OCI-LY7 (cell line): ENCODE data around the gene ST6GALNAC5. TPM values are rescaled to one million over a fixed set of nuclear protein-coding genes. Genes with fewer than 3 reads are reported as not detected.

Experiments
- BruUV-seq: library from RNA; stranded (reverse); fragments of 400-500 nt; replicated peaks from 2 replicates; lab custom pipeline; 2021; lab: Mats Ljungman, UMichigan
- CTCF ChIA-PET: fragments of 300-600 bp; sonication (Branson Sonifier 250); formaldehyde crosslinking; loops from one replicate; lab custom pipeline; 2022; ENCODE audit warnings: antibody characterized with exemption; ENCODE audit not compliant: unreplicated experiment; lab: Charles Lee
- POLR2A ChIA-PET: fragments of 300-600 bp; sonication (Branson Sonifier 250); formaldehyde crosslinking; loops from one replicate; lab custom pipeline; 2022; ENCODE audit warnings: antibody characterized with exemption; lab: Charles Lee
- DNase-seq: peaks from one replicate; pipeline ENCODE4 v3.0.0-alpha.2; 2015; ENCODE audit warnings: low spot score
- H2AFZ ChIP-seq: fragments of 200-600 bp; sonication (generic), shearing (Covaris generic); 2 replicates; pipeline ENCODE4 v1.6.1; 2014; ENCODE audit warnings: mild to moderate bottlenecking, antibody characterized with exemption, low read length, moderate library complexity
- H3K27ac ChIP-seq: fragments of 200-600 bp; sonication (generic); 2 replicates; pipeline ENCODE4 v1.5.1; 2014; ENCODE audit warnings: mixed run types, low read depth, mild to moderate bottlenecking, moderate library complexity, low read length, inconsistent platforms; ENCODE audit not compliant: poor library complexity, severe bottlenecking
- H3K36me3 ChIP-seq: fragments of 200-600 bp; sonication (generic); 2 replicates; pipeline ENCODE4 v1.6.1; 2014; ENCODE audit warnings: mild to moderate bottlenecking, antibody characterized with exemption, low read length, moderate library complexity, mixed read lengths; ENCODE audit not compliant: insufficient read depth
- H3K4me1 ChIP-seq: fragments of 200-600 bp; sonication (generic); 2 replicates; pipeline ENCODE4 v1.5.1; 2014; ENCODE audit warnings: mild to moderate bottlenecking, low read length; ENCODE audit not compliant: insufficient read depth, poor library complexity, severe bottlenecking
- H3K4me2 ChIP-seq: fragments of 200-600 bp; sonication (generic); 2 replicates; pipeline ENCODE4 v1.6.1; 2014; ENCODE audit warnings: mild to moderate bottlenecking, low read length
- H3K4me3 ChIP-seq: fragments of 200-600 bp; sonication (generic); 2 replicates; pipeline ENCODE4 v1.5.1; 2014; ENCODE audit warnings: mild to moderate bottlenecking, low read depth, low read length; ENCODE audit not compliant: poor library complexity, severe bottlenecking
- H3K79me2 ChIP-seq: fragments of 200-600 bp; sonication (generic); 2 replicates; pipeline ENCODE4 v1.6.1; 2016; ENCODE audit warnings: low read depth, mild to moderate bottlenecking, low read length, moderate library complexity, mixed read lengths; ENCODE audit not compliant: insufficient read depth
- H3K9me2 ChIP-seq: fragments of 200-600 bp; sonication (generic); 2 replicates; pipeline ENCODE4 v1.6.1; 2016; ENCODE audit warnings: mild to moderate bottlenecking, low read length, mixed read lengths; ENCODE audit not compliant: insufficient read depth
- H3K9me3 ChIP-seq: fragments of 200-600 bp; sonication (generic); 2 replicates; pipeline ENCODE4 v1.6.1; 2014; ENCODE audit warnings: mild to moderate bottlenecking, mixed run types, low read length, mixed read lengths
- H4K20me1 ChIP-seq: fragments of 200-600 bp; sonication (generic); 2 replicates; pipeline ENCODE4 v1.6.1; 2014; ENCODE audit warnings: mild to moderate bottlenecking, antibody characterized with exemption, low read length, moderate library complexity, mixed read lengths; ENCODE audit not compliant: insufficient read depth
- CTCF ChIP-seq: fragments of 200-600 bp; sonication (generic); conservative IDR thresholded peaks from 2 replicates; pipeline ENCODE4 v1.5.1; 2014; ENCODE audit warnings: mild to moderate bottlenecking, antibody characterized with exemption, low read length, moderate library complexity, mixed read lengths
- EZH2phosphoT487 ChIP-seq: fragments of 200-600 bp; sonication (generic); IDR thresholded peaks from 2 replicates; pipeline ENCODE4 v1.6.1; 2018; ENCODE audit warnings: low read depth, borderline replicate concordance, mild to moderate bottlenecking, mixed run types, antibody characterized with exemption, low read length, moderate library complexity, mixed read lengths
- intact Hi-C: fragments of 100-400 bp; cut with micrococcal nuclease; formaldehyde crosslinking; loops from one replicate; pipeline ENCODE4 v1.10.0; 2022; ENCODE audit not compliant: unreplicated experiment
- total RNA-seq, 2 experiments: library from RNA; depleted of rRNA in 1 of 2; stranded (reverse); fragments of >200 nt in 1 of 2; shearing (Covaris generic) in 1 of 2; gene quantifications; 2 replicates each; pipeline ENCODE4 v1.2.3, GENCODE V29; 2014 to 2022

ST6GALNAC5 gene
- total RNA-seq, 2 experiments from 2014 or later, result not detected

DNA sequence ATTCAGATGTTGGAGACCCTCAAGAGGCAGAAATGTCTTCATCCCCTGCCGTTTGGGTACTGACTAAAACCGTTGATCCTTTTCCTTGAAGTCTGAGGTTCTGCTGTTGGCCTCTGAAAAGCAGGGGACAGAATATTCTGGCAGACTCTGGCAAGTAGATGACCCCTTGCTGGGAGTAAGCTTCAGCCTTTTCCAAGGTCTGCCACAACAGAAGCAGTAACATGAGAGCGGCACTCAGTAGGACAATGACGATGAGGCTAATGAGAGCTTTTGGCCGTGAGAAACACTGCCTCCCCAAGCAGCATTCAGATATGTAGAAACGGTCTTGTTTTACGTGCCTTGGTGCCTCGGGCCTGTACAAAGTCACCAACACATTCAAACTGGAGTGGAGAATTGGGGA is 143.7 kb downstream of the ST6GALNAC5 start:
- CTCF ChIA-PET, result no interaction called here
- no TSS peak for BruUV-seq

DNA sequence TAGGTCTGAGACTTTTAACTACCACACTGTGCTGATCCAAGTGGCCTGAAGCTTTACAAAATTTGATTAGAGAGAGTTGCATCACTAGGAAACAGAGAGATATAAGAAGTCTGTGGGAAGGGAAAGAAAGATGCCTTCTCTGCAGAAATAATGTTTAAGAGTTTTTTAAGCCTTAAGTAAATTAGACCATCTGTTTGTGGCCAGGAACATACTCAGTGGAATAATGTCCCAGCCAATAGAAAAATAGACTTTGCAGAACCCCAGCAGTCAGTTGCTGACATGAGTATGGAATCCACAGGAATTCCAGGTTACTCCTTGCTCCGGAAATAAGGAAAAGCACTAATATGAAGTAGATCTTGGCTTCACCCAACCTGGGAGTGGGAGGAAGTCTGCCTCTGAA is 144.8 kb downstream of the ST6GALNAC5 start:
- H3K36me3 ChIP-seq, result no peaks in the 10 kb centered on the region
- H3K4me3 ChIP-seq, result no peak overlapping the region
- ChIA-PET CTCF (interaction anchor here (0.6 kb wide), 1 partner anchor 1402 kb away, joined by 4 read pairs; no protein-coding TSS in a partner anchor), POLR2A (no interaction called here)
- H3K4me1 ChIP-seq, result no peaks in the 10 kb centered on the region
- no peak overlapping the region for H2AFZ ChIP-seq
- no peaks in the 10 kb centered on the region for H4K20me1 ChIP-seq
- intact Hi-C loops, result no loop called here
- H3K4me2 ChIP-seq, result no peak overlapping the region
- H3K9me3 ChIP-seq, result no peaks in the 10 kb centered on the region
- no peak for TF ChIP-seq CTCF
- TF ChIP-seq EZH2phosphoT487, result no peak
- no peaks in the 10 kb centered on the region for H3K79me2 ChIP-seq
- no peaks in the 10 kb centered on the region for H3K9me2 ChIP-seq
- H3K27ac ChIP-seq, result no peak overlapping the region
- BruUV-seq, result no TSS peak
- no peak for DNase-seq

More for the DNA sequence above, 143.7 kb downstream of the ST6GALNAC5 start:
- intact Hi-C loops, result no loop called here
- TF ChIP-seq EZH2phosphoT487 (no peak), CTCF (no peak)
- H3K79me2 ChIP-seq, result no peaks in the 10 kb centered on the region
- no peaks in the 10 kb centered on the region for H3K4me1 ChIP-seq
- H3K4me3 ChIP-seq, result no peak overlapping the region
- no peaks in the 10 kb centered on the region for H4K20me1 ChIP-seq
- no peaks in the 10 kb centered on the region for H3K9me2 ChIP-seq
- no peaks in the 10 kb centered on the region for H3K36me3 ChIP-seq
- H3K27ac ChIP-seq, result no peak overlapping the region
- POLR2A ChIA-PET, result no interaction called here
- no peaks in the 10 kb centered on the region for H3K9me3 ChIP-seq
- DNase-seq, result no peak
- no peak overlapping the region for H2AFZ ChIP-seq
- H3K4me2 ChIP-seq, result no peak overlapping the region

GRCh38 chr1:77014073-77014788 is 147.0 kb downstream of the ST6GALNAC5 start:
- no peaks in the 10 kb centered on the region for H4K20me1 ChIP-seq
- no TSS peak for BruUV-seq
- POLR2A ChIA-PET, result interaction anchor here (1.1 kb wide), 1 partner anchor 14 kb away, joined by 3 read pairs; no protein-coding TSS in a partner anchor

More at GRCh38 chr1:77014073-77014788, 147.0 kb downstream of the ST6GALNAC5 start:
- no peak overlapping the region for H3K4me2 ChIP-seq
- TF ChIP-seq EZH2phosphoT487 (no peak), CTCF (no peak)
- H3K4me1 ChIP-seq, result no peaks in the 10 kb centered on the region
- H3K9me3 ChIP-seq, result no peaks in the 10 kb centered on the region
- H3K79me2 ChIP-seq, result no peaks in the 10 kb centered on the region
- intact Hi-C loops, result no loop called here
- H3K9me2 ChIP-seq, result no peaks in the 10 kb centered on the region
- CTCF ChIA-PET, result no interaction called here
- no peak for DNase-seq
- H3K27ac ChIP-seq, result no peak overlapping the region
- no peak overlapping the region for H3K4me3 ChIP-seq
- H3K36me3 ChIP-seq, result no peaks in the 10 kb centered on the region
- no peak overlapping the region for H2AFZ ChIP-seq
